Transverse colon (tissue), 4 donors: ENCODE results near the gene PARVA. TPM values are rescaled to one million over a fixed set of nuclear protein-coding genes. Genes with fewer than 3 reads are reported as not detected.
A peak's percentile ranks its signal among the peaks of the same experiment; 100 is the strongest.

Experiments used
- DNase-seq: peaks from one replicate; pipeline ENCODE4 v3.0.0-alpha.2; 2019
- H3K27ac ChIP-seq, 4 donors: fragments of 200-600 bp; sonication (generic); 2 replicates each; pipeline ENCODE4 v1.5.1; 2016 to 2018; ENCODE audit warnings: inconsistent platforms in 4 of 4
- H3K27me3 ChIP-seq: fragments of 200-600 bp; sonication (generic); 2 replicates; pipeline ENCODE4 v1.5.1; 2017; ENCODE audit warnings: inconsistent platforms
- H3K36me3 ChIP-seq, 4 donors: fragments of 200-600 bp; sonication (generic); 2 replicates each; pipeline ENCODE4 v1.5.1; 2017 to 2019; ENCODE audit warnings: inconsistent platforms in 4 of 4
- H3K4me1 ChIP-seq, 4 donors: fragments of 200-600 bp; sonication (generic); 2 replicates each; pipeline ENCODE4 v1.5.1; 2017 to 2020; ENCODE audit warnings: inconsistent platforms in 4 of 4
- H3K4me3 ChIP-seq, 4 donors: fragments of 200-600 bp; sonication (generic); 1 replicate in 1 of 4; 2 replicates in 3 of 4; pipeline versions ENCODE4 v1.5.1 to v1.6.1; 2017 to 2019; ENCODE audit warnings: inconsistent platforms in 4 of 4
- H3K9me3 ChIP-seq, 2 donors: fragments of 200-600 bp; sonication (generic); 2 replicates each; pipeline ENCODE4 v1.5.1; 2017 to 2019; ENCODE audit warnings: inconsistent platforms in 2 of 2
- CTCF ChIP-seq, 5 experiments: fragments of 200-600 bp in 3 of 5; fragments of 450-650 bp in 2 of 5; sonication (generic) in 3 of 5; IDR thresholded peaks; 1 replicate in 2 of 5; 2 replicates in 3 of 5; pipeline ENCODE4 v1.5.1; 2016 to 2017; ENCODE audit warnings: antibody characterized with exemption in 5 of 5, inconsistent platforms in 3 of 5, mild to moderate bottlenecking in 2 of 5, moderate library complexity in 1 of 5
- EP300 ChIP-seq: sonication (generic); formaldehyde crosslinking; IDR thresholded peaks from one replicate; pipeline ENCODE4 v1.6.1; 2017; ENCODE audit warnings: antibody characterized with exemption, low read depth
- POLR2A ChIP-seq: fragments of 450-650 bp; IDR thresholded peaks from one replicate; pipeline ENCODE4 v1.6.1; 2016; ENCODE audit warnings: antibody characterized with exemption, mild to moderate bottlenecking, moderate library complexity
- POLR2AphosphoS5 ChIP-seq, 3 donors: sonication (generic); formaldehyde crosslinking; IDR thresholded peaks; one replicate each; pipeline ENCODE4 v1.6.1; 2016; ENCODE audit warnings: antibody characterized with exemption in 3 of 3
- WGBS, 2 donors: methylation state at CpG; one replicate each; pipeline ENCODE4 v1.1.5; 2018; ENCODE audit warnings: low coverage in 1 of 2; 5-methylcytosine and 5-hydroxymethylcytosine counted together
- in situ Hi-C, 4 donors: fragments of 200-750 bp; cut with MboI; loops; one replicate each; pipeline versions ENCODE4 v1.15.0 to v1.15.1; 2017; ENCODE audit warnings: low sequenced_read_pairs in 3 of 4, low pct_ligation_motif_present in 1 of 4, low pct_unique_long_range_greater_than_20kb in 1 of 4
- intact Hi-C: fragments of 100-400 bp; cut with DNase I; formaldehyde crosslinking; loops from one replicate; pipeline ENCODE4 v1.15.1; 2023; ENCODE audit warnings: low total_unique reads
- total RNA-seq, 4 donors: library from RNA; depleted of rRNA; stranded (reverse); fragments of >200 nt; gene quantifications; one replicate each; pipeline ENCODE4 v1.1.0, GENCODE V29; 2016

Gene PARVA
- total RNA-seq, 4 donors from 2014 or later, result 34.3 to 82.0 (median 45.1) TPM

- intact Hi-C loops, result no loop called here
- DNase-seq, result no peak
- Histone ChIP-seq H3K4me1 (no peaks in the 10 kb centered on the region), H3K36me3 (peaks cover 0 to 18% (median 5%) of the 10 kb centered on the region in 4 donors), H3K9me3 (no peaks in the 10 kb centered on the region), H3K4me3 (no peak overlapping the region), H3K27me3 (no peaks in the 10 kb centered on the region), H3K27ac (no peak overlapping the region)
- no peak for TF ChIP-seq EP300
- no peak for TF ChIP-seq POLR2AphosphoS5 (IDR thresholded peaks at IDR 0.05)
- 83 to 85% methylated on average over 2 to 6 of the region's 6 CpGs for WGBS, 2 donors
- in situ Hi-C loops, result no loop called here
Measured at GRCh38 chr11:12496181-12497025, 119.0 kb downstream of the PARVA start.

GRCh38 chr11:12497431-12497830 is 120.1 kb downstream of the PARVA start:
- Histone ChIP-seq H3K4me3 (no peak overlapping the region), H3K27me3 (no peaks in the 10 kb centered on the region), H3K9me3 (no peaks in the 10 kb centered on the region), H3K4me1 (peaks cover 0 to 6% (median 5%) of the 10 kb centered on the region in 4 donors), H3K36me3 (peaks cover 0 to 18% (median 5%) of the 10 kb centered on the region in 4 donors), H3K27ac (no peak overlapping the region)
- intact Hi-C loops (no loop called here), in situ Hi-C loops (no loop called here)
- no peak for DNase-seq
- 66 to 86% methylated on average over 7 of the region's 7 CpGs for WGBS, 2 donors
- TF ChIP-seq POLR2A (no peak), POLR2AphosphoS5 (IDR thresholded peaks at IDR 0.05) (no peak), CTCF (IDR thresholded peaks at IDR 0.05) (no peak)

- Histone ChIP-seq H3K9me3 (no peaks in the 10 kb centered on the region), H3K27ac (no peak overlapping the region), H3K27me3 (no peaks in the 10 kb centered on the region), H3K4me3 (no peak overlapping the region), H3K4me1 (peaks cover 3 to 18% (median 17%) of the 10 kb centered on the region in 4 donors), H3K36me3 (peaks cover 0 to 18% (median 5%) of the 10 kb centered on the region in 4 donors)
- in situ Hi-C loops, result no loop called here
- intact Hi-C loops, result no loop called here
- DNase-seq, result no peak
- 98 to 100% methylated on average over 2 to 3 of the region's 3 CpGs for WGBS, 2 donors
- no peak for TF ChIP-seq EP300
- no peak for TF ChIP-seq POLR2A
- TF ChIP-seq CTCF (IDR thresholded peaks at IDR 0.05), result no peak
- TF ChIP-seq POLR2AphosphoS5 (IDR thresholded peaks at IDR 0.05), result no peak
Measured at GRCh38 chr11:12499071-12499470, 121.7 kb downstream of the PARVA start.

GRCh38 chr11:12502046-12502445 is 124.7 kb downstream of the PARVA start:
- Histone ChIP-seq H3K27ac (peak overlapping the region in 3 of 4 donors; percentile 29 to 59 (median 53)), H3K9me3 (no peaks in the 10 kb centered on the region), H3K4me3 (no peak overlapping the region), H3K36me3 (peaks cover 0 to 7% (median 3%) of the 10 kb centered on the region in 4 donors), H3K27me3 (no peaks in the 10 kb centered on the region), H3K4me1 (peaks cover 3 to 31% (median 18%) of the 10 kb centered on the region in 4 donors)
- TF ChIP-seq EP300, result no peak
- no peak for TF ChIP-seq POLR2AphosphoS5 (IDR thresholded peaks at IDR 0.05)
- TF ChIP-seq POLR2A, result no peak
- TF ChIP-seq CTCF (IDR thresholded peaks at IDR 0.05), result no peak
- no peak for DNase-seq
- 73 to 94% methylated on average over 2 of the region's 2 CpGs for WGBS, 2 donors
- intact Hi-C loops, result no loop called here
- in situ Hi-C loops, result no loop called here
